ENCODE data around the gene JUN. TPM values are rescaled to one million over a fixed set of nuclear protein-coding genes. Genes with fewer than 3 reads are reported as not detected.

JUN gene
- total RNA-seq, 1 experiment from 2014 or later = 73.6 TPM

- CTCF ChIA-PET = no interaction called here
- H2AFZ ChIP-seq (ENCODE audit: low read length) = no peak overlapping the region
- no peak overlapping the region for H3K4me3 ChIP-seq (ENCODE audit: low read length)
- peaks cover 22% of the 10 kb centered on the region for H3K4me1 ChIP-seq (ENCODE audit: insufficient read depth, low read length)
- H3K36me3 ChIP-seq (ENCODE audit: low read depth, low read length) = no peaks in the 10 kb centered on the region
- no peak for ATAC-seq
- DNase-seq = no peak
- no peaks in the 10 kb centered on the region for H3K9me3 ChIP-seq (ENCODE audit: low read length)
- no peak overlapping the region for H3K9ac ChIP-seq (ENCODE audit: low read length)
- no peak overlapping the region for H3K4me2 ChIP-seq (ENCODE audit: low read length)
- no peaks in the 10 kb centered on the region for H3F3A ChIP-seq (ENCODE audit: low read length, unreplicated experiment)
- intact Hi-C loops (cut with micrococcal nuclease) = no loop called here
- POLR2A ChIA-PET (ENCODE audit: unreplicated experiment) = no interaction called here
- no peaks in the 10 kb centered on the region for H3K9me2 ChIP-seq (replicated peaks; ENCODE audit: low read length)
- no peak overlapping the region for H3K27ac ChIP-seq (ENCODE audit: low read length)
- no peaks in the 10 kb centered on the region for H3K79me2 ChIP-seq (ENCODE audit: low read length)
- H4K20me1 ChIP-seq (ENCODE audit: low read length) = no peaks in the 10 kb centered on the region
- TF ChIP-seq EZH2phosphoT487 (IDR thresholded peaks at IDR 0.05; ENCODE audit: borderline replicate concordance, low read length) = no peak
- TF ChIP-seq, protein P1, sequence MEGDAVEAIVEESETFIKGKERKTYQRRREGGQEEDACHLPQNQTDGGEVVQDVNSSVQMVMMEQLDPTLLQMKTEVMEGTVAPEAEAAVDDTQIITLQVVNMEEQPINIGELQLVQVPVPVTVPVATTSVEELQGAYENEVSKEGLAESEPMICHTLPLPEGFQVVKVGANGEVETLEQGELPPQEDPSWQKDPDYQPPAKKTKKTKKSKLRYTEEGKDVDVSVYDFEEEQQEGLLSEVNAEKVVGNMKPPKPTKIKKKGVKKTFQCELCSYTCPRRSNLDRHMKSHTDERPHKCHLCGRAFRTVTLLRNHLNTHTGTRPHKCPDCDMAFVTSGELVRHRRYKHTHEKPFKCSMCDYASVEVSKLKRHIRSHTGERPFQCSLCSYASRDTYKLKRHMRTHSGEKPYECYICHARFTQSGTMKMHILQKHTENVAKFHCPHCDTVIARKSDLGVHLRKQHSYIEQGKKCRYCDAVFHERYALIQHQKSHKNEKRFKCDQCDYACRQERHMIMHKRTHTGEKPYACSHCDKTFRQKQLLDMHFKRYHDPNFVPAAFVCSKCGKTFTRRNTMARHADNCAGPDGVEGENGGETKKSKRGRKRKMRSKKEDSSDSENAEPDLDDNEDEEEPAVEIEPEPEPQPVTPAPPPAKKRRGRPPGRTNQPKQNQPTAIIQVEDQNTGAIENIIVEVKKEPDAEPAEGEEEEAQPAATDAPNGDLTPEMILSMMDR (conservative IDR thresholded peaks at IDR 0.05; ENCODE audit: low read depth, low read length) = no peak
- TF ChIP-seq EZH2 (IDR thresholded peaks at IDR 0.05; ENCODE audit: low read length, unreplicated experiment) = no peak
- no peaks in the 10 kb centered on the region for H3K27me3 ChIP-seq (ENCODE audit: low read length)
- no TSS peak for BruUV-seq (replicated peaks)
Observed at GRCh38 chr1:58768191-58768731, 15.6 kb downstream of the JUN start.

GRCh38 chr1:58767143-58767542 lies 16.7 kb downstream of the JUN start:
- H3K36me3 ChIP-seq (ENCODE audit: low read depth, low read length) = no peaks in the 10 kb centered on the region
- H3K4me1 ChIP-seq (ENCODE audit: insufficient read depth, low read length) = peaks cover 29% of the 10 kb centered on the region
- H3K27ac ChIP-seq (ENCODE audit: low read length) = no peak overlapping the region
- DNase-seq (no peak), ATAC-seq (no peak)
- H3K4me2 ChIP-seq (ENCODE audit: low read length) = no peak overlapping the region
- intact Hi-C loops (cut with micrococcal nuclease) = no loop called here
- no peak overlapping the region for H2AFZ ChIP-seq (ENCODE audit: low read length)
- no peaks in the 10 kb centered on the region for H3K27me3 ChIP-seq (ENCODE audit: low read length)
- no peaks in the 10 kb centered on the region for H3K9me2 ChIP-seq (replicated peaks; ENCODE audit: low read length)
- H3K79me2 ChIP-seq (ENCODE audit: low read length) = no peaks in the 10 kb centered on the region
- H3K9me3 ChIP-seq (ENCODE audit: low read length) = no peaks in the 10 kb centered on the region
- CTCF ChIA-PET = no interaction called here
- TF ChIP-seq EZH2 (IDR thresholded peaks at IDR 0.05; ENCODE audit: low read length, unreplicated experiment) (no peak), EZH2phosphoT487 (IDR thresholded peaks at IDR 0.05; ENCODE audit: borderline replicate concordance, low read length) (no peak)
- TF ChIP-seq, protein P1 (conservative IDR thresholded peaks at IDR 0.05; ENCODE audit: low read depth, low read length) = no peak
- no peaks in the 10 kb centered on the region for H3F3A ChIP-seq (ENCODE audit: low read length, unreplicated experiment)
- POLR2A ChIA-PET (ENCODE audit: unreplicated experiment) = interaction anchor here (0.6 kb wide), 1 partner anchor 983 kb away, joined by 4 read pairs; no protein-coding TSS in a partner anchor
- no TSS peak for BruUV-seq (replicated peaks)
- no peak overlapping the region for H3K4me3 ChIP-seq (ENCODE audit: low read length)
- H3K9ac ChIP-seq (ENCODE audit: low read length) = no peak overlapping the region
- no peaks in the 10 kb centered on the region for H4K20me1 ChIP-seq (ENCODE audit: low read length)

DNA sequence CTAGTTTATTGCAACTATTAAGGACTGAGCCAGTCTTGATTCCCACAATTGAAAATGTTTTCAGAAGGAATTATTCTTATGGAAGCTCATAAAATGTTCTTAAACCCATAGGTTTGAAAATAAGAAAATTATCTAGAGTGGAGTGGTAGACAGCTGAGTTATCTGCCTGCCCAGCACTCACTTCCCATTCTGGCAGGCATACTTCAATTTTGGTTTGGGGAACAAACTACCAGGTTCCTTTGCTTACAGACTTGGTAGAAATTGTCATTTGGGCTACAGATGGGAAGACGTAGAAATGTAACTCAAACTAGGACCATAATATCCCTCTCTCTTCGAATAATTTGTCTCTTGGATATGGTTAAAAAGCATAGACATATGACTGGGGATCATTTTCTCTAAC lies 18.4 kb downstream of the JUN start:
- ChIA-PET CTCF (no interaction called here), POLR2A (ENCODE audit: unreplicated experiment) (no interaction called here)
- Histone ChIP-seq H4K20me1 (ENCODE audit: low read length) (no peaks in the 10 kb centered on the region), H3K9ac (ENCODE audit: low read length) (no peak overlapping the region), H3K4me2 (ENCODE audit: low read length) (no peak overlapping the region), H3K79me2 (ENCODE audit: low read length) (no peaks in the 10 kb centered on the region), H3K9me2 (replicated peaks; ENCODE audit: low read length) (no peaks in the 10 kb centered on the region), H3F3A (ENCODE audit: low read length, unreplicated experiment) (no peaks in the 10 kb centered on the region), H3K27ac (ENCODE audit: low read length) (peak overlapping the region; percentile 29), H3K9me3 (ENCODE audit: low read length) (no peaks in the 10 kb centered on the region), H3K4me1 (ENCODE audit: insufficient read depth, low read length) (peaks cover 32% of the 10 kb centered on the region), H3K27me3 (ENCODE audit: low read length) (no peaks in the 10 kb centered on the region), H3K36me3 (ENCODE audit: low read depth, low read length) (no peaks in the 10 kb centered on the region), H3K4me3 (ENCODE audit: low read length) (no peak overlapping the region), H2AFZ (ENCODE audit: low read length) (no peak overlapping the region)
- DNase-seq = no peak
- TF ChIP-seq, protein P1 (conservative IDR thresholded peaks at IDR 0.05; ENCODE audit: low read depth, low read length) = no peak
- TF ChIP-seq EZH2 (IDR thresholded peaks at IDR 0.05; ENCODE audit: low read length, unreplicated experiment) (no peak), EZH2phosphoT487 (IDR thresholded peaks at IDR 0.05; ENCODE audit: borderline replicate concordance, low read length) (no peak)
- intact Hi-C loops (cut with micrococcal nuclease) = no loop called here
- no TSS peak for BruUV-seq (replicated peaks)
- ATAC-seq = no peak

Measured in PC-3 (cell line).